HG03565 (cell line): ENCODE data around the gene MAP2K7.
"Not testable (repeated sequence)": the region's sequence is repeated elsewhere in the genome, so short reads cannot be mapped to it uniquely, and the experiment has no call there.

Experiments
- ATAC-seq: cut with Tn5 transposase; IDR thresholded peaks from one replicate; pipeline ENCODE4 v1.9.1; 2021; ENCODE audit warnings: mild to moderate bottlenecking, moderate library complexity; ENCODE audit not compliant: unreplicated experiment

Gene MAP2K7

GRCh38 chr19:7961082-7961481, 57.4 kb downstream of the MAP2K7 start:
- ATAC-seq = not testable (repeated sequence)

DNA sequence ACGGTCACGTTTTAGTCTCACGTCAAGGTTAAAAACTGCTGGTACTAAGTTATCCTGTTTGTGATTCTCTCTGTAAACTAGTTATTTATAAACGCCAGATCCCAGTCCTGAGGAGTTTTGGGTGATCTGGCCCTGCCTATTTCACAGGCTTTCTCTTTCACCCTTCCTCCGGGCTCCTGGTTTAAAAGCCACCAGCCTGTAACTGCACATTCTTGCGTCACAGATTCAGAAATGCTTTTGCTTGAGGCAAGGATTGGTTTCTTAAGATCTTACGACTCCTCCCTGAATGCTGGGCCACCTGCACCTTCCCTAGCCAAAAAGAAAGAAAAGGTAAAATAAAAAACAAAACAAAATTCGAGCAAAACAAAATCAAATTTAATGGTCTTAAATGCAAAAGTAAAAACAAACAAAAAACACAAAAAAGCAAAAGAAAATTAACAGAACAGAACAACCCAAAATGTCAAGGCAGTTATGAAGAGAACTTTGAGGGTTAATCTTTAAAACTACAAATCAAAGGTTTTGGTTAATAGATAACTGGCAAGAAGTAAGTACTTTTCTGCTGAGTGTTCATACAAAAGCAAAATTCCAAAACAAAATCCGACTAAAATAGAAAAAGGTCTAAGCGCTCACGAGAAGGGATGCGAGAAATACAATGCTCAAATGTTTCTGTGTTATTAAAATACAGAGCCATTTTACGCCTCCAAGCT, 58.4 kb downstream of the MAP2K7 start:
- ATAC-seq = no peak

GRCh38 chr19:7962644-7963268, 59.1 kb downstream of the MAP2K7 start:
- no peak for ATAC-seq

DNA sequence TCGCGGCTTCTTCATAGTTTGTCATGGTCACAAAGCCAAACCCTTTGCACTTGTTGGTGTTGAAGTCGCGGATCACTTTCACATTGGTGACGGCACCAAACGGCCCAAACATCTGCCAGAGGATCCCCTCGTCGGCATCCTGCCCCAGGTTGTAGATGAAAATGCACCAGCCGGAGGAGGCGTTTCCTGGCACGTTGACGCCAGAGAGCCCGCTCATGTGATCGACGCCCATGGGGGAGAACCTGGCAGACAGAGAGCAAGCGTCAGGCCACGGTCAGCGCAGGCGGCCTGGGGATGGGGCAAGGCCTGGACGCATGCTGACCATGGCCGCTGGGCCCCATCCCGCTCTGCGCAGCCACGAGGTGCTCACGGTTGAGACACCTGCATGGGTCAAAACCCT, 59.9 kb downstream of the MAP2K7 start:
- ATAC-seq = no peak
